SK-N-SH (cell line): ENCODE data around the gene LSM2.

Experiments used
- GABPA ChIP-seq: IDR thresholded peaks from 2 replicates; pipeline ENCODE4 v1.4.0; 2012; ENCODE audit warnings: low read depth, mild to moderate bottlenecking
- RAD21 ChIP-seq: IDR thresholded peaks from 2 replicates; pipeline ENCODE4 v1.6.1; 2012; ENCODE audit warnings: mild to moderate bottlenecking, low read length

DNA sequence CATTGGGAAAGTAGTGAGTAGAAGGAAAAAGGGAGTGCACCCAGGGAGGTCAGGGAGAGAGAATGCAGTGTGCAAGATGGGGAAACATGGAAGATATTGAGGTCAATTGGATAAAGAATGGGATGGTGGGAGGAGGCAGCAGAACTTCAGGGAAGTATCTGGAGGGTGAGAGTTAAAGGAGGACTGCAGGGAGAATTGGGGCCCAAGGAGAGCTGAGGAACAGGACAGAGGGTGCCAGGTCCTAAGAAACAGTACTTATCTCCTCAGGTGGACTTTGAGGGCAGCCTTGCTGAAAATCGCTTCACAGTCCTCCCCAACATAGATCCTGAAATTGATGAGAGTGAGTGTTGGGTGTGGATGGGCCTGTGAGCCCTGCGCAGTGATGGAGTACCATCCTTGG lies 48.5 kb downstream of the LSM2 start:
- TF ChIP-seq GABPA (no peak), RAD21 (no peak)
